HG03159 (cell line): ENCODE measurements around the gene PARP6.

Experiments used
- ATAC-seq: cut with Tn5 transposase; IDR thresholded peaks from one replicate; pipeline ENCODE4 v1.9.1; 2021; ENCODE audit warnings: mild to moderate bottlenecking, moderate library complexity; ENCODE audit not compliant: unreplicated experiment

PARP6 gene

DNA sequence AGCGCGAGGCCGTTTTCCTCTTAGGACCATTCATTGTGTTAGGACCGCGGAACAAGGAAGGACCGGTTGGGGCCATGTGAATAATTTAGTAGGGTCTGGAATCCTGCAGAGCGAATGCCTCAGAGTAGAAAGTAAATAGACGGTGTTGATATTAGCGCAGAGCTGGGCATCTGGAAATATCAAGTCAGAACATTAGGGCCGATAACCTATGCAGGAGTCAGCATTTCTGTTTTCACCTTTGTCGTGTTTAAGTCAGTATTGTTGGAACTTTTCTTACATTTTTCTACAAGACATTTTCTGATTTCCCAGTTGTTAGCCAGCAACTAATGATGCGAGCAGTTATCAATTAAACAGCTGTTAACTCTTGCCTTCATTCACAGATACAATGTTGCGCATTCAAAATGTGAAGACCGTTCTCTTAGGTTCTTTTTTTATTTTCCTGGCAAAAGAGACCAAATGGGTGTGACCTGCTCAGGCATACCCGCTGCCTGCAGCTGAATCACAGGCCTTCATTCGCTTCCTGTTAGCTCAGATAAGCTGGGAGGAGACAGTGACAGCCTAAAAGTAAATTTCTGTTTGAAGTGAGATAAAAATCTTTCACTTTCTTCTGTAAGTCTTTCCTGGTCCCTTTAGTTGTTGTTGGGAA, 40.4 kb downstream of the PARP6 start:
- ATAC-seq = no peak

DNA sequence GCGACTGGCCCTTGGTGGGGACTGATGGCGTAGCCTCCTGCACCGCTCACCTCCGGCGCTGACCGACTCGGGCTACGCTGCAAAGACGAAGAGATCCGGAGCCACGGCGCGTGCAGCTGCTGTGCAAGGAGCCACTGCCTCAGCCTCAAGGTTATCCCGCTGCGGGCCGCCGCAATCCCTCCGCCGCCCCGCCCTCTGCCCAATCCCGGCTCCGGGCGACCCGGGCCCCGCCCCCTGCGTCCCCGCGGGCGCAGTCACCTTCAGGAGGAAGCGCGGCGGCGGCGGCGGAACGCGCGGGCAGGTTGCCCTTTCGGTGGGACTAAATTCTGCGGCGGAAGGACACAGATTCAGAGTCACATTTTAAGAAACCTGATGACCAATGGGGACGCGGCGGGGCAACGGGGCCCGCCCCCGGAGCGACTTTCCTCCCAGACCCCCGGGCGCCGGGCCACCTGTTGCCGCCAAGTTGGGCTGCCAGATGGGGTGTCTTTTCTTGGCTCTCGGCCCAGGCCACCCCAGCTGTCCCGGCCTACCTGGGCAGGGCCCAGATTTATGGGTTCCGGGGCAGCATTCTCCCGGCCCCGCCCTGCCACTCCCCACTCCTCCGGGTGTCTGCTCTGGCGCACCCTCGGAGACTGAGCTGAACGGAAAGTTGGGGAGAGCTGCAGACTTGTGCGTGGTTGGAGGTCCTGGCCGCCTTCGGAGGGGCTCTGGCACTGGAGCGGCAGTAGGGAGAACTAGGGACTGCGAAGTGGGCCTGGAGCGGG, 41.1 kb downstream of the PARP6 start, which contains the start of gene PKM:
PKM (minus strand) TSS at position 125 of the 767 bp plus-strand sequence. CDS start 12,093 bp downstream, outside the sequence.
- ATAC-seq = peak; percentile 42

DNA sequence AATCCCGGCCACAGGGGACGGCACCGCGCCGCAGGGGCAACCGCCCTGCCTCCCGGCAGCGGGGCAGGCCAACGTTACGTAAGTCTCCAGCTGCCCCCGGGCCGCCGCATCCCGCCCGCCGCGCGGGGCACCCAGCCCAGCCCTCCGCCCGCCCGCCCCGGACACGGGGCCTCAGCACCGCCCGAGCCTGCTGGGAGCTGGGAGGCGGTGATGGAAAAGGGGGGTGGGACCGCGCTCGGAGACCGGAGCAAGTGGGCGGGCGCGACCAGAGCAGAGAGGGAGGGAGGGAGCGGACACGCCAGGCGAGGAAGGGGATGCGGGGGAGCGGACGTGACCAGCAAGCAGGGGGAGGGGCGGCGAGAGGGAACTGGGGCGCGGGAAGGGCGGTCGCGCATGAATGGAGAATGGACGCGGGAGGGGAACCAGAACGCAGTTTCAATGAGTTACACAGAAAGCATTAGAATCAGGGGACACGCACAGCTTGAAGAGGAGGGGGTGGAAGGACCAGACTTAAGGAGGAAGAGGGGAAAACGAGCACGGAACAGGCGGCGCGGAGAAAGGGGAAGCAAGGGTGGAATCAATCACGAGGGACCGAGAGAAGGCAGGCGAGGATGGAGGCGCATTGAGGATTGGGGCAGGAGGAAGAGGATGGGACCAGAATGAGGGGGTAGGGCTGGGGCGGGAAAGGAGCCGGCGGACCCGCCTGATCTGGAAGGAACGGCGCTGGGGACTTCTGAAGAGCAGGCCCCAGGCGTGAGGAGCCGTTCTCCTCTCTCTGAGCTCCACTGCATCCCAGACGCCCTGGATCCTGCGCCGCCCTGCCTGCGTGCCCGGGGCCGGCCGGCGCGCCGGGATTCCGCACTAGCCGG, 41.9 kb downstream of the PARP6 start:
- no peak for ATAC-seq

DNA sequence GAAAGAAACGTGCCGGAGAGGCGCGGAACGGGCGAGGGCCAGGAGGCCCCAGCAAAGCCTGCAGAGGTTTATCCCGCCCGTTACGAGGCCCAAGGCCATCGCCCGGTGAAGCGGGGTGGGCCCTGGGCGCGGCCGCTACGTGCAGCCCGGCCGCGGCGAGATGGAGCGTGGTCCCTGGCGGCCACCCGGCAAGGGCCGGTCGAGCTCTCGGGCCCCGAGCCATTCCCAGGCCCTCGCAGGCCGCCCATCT, 42.5 kb downstream of the PARP6 start:
- ATAC-seq = no peak

DNA sequence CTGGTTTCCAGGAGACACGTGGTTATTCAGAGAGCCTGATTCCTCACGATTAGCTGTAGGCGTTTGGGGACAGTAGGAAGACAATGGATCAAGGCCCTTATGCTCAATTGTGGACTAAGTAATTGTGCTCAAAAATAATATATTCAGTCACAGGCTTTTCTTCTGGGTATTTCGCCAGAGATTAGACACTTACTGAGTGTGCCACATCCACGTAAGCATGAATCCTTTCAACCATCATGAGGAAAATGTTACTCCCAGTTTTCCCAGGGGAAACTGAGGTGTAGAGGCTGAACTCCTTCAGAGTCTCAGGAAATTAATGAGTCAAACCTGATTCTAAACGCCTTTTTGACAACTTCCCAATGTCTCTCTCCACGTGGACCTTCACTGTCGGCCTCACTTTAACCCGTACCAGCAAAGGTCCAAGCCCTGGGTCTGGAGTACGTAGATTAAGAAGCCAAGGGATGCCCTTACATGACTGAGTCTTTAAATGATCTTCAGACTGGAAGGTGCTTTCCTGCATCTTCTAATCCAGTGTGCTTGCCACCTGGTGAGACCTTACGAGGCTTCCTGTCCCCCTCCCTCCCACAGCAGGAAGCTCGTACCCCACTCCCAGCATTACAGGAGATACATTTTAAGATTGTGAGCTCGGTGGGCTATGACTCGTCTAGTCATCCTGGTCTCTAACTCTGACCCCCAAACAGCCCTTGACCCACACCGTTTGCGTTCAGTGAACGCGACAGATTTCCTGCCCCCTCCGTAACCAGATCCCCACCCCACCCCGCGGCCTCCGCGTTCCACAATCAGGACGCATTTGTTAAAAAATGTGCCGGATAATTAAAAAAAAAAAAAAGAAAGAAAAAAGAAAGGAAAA, 43.0 kb downstream of the PARP6 start:
- no peak for ATAC-seq

DNA sequence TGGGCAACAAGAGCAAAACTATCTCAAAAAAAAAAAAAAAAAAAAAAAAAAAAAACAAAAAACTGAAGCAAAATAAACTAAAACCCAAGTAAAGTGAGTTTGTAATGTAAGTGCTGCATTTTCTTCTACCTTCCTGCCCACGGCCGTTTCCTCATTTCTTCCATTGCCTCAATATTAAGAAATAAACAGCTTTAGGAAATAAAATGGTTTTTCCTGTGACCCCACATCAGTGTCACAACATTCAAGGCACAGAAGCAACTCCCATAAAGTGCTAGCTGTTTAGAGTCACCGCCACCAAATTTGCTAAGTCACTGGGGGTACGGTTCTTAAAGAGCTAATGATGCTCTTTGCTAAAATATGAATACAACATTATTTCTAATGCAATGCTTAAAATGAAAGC, 44.6 kb downstream of the PARP6 start:
- ATAC-seq = no peak

DNA sequence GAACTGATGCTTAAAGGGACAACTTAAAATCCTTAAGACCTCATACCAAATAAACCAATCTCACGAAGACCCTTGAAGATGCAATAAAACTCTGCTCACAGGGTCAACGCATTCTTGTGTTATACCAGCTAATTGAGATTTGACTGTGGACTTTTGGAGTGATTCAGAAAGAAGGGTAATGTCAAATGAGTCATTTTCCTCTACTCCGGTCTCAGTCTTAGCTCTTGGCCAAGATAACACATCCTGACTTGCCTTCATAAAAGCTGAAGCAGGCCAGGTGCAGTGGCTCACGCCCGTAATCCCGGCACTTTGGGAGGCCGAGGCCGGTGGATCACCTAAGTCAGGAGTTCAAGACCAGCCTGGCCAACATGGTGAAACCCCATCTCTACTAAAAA, 45.2 kb downstream of the PARP6 start:
- ATAC-seq = no peak

DNA sequence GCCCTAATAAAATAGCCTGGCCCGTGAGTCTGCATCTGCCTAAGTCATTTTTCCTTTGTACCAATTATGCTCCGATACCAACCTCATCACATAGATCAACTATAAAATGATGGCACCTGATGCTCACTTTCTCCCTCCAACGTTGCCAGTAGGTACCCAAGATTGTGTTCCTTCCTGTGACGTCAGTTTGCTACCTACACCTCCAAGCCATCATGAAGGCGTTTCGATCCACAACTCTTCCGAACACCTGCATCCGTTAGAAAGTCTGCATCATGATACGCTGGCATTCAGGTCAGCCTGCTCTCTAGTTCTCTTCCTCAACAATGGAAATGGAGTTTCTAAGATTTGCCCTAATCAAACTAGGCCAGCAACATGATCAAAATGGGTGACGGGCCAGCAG, 49.1 kb downstream of the PARP6 start:
- ATAC-seq = no peak

DNA sequence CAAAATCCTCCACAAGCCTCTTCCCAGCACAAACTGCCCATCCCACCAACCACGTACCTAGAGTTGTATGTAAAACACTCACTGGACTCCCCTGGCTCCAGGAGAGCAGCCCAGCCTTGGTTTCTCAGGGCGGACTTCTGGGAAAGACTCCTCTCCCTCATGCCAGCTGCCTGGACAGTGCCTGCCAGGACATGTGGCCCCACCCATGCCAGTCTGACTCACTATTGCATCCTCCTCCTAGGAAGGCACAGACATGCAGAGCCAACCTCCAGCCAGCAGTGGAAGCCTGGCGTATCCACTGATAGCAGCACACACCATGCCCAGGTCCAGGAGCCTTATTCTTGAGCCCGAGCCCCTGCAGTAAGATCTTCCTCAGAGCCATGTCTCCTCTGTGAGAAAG, 50.0 kb downstream of the PARP6 start:
- ATAC-seq = no peak

DNA sequence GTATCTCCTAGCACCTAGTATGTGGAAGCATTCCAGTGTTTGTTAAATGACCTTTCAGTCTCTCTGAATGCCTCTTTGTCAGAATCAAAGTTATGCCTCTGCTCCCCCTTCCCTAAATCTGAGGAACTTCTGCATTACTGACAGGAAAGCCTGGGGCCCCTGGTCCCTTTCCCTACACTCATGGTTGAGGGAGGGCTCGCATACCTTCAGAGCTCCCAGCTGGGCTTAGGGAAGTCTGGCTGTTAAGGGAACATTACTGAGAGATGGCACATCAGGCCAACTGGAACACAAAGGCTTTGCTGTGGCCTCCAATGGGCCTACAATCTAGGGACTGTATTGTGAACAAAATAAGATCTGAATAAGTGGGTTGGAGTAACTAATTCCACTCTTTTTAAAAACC, 51.7 kb downstream of the PARP6 start:
- no peak for ATAC-seq

DNA sequence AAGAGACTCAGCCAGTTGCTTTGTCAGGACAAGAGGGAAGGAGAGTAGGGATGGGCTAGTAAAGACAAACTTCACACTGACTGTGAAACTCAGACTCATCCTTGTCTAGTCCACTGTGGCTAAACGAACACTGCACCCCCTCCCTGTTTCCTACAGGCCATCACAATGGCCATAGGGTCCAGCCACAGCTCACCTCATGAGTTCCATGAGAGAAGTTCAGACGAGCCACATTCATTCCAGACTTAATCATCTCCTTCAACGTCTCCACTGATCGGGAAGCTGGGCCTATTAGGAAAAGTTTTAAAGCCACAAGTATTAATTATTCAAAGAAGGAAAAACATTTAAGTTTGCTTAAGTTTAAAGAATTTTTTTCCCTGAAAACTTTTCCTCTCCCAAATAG, 55.1 kb downstream of the PARP6 start:
- no peak for ATAC-seq

DNA sequence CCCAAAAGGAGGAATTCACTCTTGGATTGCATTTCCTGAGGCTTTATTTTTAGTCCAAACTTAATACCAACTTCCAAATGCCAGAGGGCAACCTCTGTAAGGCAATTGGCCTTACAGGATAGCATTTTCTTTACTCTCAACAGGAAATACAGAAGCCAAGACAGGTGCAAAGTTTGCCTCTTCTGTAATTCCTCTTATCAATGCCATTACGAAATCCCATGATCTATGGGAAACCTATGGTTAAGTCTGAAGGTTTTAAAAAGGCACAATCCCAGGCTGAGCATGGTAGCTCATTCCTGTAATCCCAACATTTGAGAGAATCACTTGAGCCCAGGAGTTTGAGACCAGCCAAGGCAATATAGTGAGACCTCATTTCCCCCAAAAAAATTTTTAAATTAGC, 56.3 kb downstream of the PARP6 start:
- no peak for ATAC-seq

DNA sequence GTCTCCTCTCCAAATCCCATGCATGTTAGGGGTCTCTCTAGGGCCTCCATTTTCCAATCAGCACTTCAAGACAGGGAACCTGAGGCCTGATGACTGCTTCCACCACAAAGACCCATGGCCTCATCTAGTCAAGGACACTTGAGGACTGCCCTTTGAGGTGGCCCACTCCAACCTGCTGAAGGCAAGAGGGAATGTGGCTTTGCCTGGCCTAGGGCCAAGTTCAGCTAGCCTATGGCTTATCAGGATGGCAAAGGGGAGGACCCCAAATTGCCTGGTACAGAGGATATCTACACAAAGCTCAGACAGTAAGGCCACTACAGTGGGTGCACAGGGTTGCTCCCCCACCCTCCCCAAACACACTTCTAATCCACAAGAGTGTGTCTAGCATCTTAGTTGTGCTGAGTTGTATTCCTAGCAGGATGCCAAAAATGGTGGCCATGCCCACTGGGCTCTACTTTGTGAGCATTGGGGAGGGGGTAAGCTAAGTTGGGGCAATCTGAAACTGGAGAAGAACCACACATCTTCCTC, 64.7 kb downstream of the PARP6 start:
- no peak for ATAC-seq

DNA sequence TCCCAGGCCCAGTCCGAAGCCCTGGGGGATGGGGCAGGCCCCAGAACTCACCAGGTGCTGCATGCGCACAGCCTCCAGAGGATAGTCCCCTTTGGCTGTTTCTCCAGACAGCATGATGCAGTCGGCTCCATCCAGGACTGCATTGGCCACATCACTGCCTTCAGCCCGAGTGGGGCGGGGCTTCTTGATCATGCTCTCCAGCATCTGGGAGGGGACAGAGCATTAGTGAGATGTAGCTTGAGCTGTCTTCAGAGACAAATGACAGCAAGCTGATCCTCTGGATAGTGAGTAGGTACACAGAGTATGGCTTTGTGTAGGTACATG, 65.7 kb downstream of the PARP6 start:
- no peak for ATAC-seq

DNA sequence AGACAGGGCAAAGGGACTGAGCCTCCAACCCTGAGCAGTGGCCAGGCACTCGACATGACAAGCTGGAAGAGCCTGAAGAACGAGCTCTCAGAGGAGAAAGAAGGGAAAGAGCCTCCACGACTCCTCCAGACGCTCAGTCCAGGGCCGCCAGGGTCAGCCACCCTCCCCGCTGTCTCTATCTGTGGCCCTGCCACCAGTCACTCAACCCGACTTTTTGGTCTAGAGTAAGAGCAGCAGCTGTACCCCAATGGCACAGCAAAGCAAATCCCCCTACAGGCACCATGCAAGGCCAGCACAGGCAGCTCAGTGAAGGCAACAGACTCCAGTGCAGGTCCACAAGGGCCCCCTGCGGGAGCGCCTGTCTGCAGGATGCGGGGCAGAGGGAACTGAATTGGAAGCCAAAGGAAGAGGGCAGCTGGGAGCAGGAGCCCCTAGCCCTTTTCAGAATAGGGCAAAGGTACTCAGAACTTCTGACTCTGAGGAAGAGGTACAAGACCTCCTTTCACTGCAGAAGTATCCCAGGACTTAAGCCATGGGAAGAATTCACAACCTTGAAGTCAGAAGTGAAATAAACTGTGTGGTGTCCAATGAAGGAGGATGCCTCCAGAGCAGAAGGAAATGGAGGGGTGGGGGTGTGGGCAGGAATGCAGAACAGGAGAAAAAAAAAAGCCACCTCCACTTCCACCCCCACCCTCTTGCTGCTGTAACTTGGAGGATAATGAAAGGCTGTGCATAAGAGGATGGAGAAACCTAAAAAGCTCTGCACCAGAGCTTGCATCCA, 66.3 kb downstream of the PARP6 start:
- ATAC-seq = no peak

DNA sequence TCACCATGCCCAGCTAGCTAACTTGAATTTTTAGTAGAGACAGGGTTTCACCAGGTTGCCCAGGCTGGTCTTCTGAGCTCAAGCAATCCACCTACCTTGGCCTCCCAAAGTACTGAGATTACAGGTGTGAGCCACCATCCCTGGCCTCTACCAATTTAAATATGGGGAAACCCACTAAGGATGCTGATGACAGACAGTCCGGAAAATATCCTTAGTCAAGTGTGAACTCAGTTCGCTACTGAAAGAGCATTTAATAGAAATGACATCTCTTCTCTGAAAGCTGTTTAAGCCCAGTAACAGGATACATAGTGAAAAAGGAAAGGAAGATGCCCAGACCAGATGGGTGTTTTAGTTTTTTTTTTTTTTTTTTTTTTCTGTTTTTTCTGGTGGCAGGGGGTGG, 67.1 kb downstream of the PARP6 start:
- ATAC-seq = no peak

DNA sequence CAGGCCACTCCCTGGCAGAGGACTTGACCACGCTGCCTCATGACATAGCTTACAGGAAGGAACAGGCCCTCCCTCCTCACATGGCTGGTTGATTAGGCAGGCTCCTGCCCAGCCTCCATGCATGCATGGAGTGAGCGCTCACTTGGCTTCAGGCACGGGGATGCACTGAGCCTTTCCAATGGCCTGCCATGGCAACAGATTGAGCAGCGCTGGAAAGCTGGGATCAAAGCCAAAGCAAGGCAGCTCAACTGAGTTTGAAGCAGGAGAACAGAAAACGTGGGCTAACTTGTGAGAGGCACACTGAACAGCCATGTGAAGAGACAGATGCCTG, 68.9 kb downstream of the PARP6 start:
- no peak for ATAC-seq

DNA sequence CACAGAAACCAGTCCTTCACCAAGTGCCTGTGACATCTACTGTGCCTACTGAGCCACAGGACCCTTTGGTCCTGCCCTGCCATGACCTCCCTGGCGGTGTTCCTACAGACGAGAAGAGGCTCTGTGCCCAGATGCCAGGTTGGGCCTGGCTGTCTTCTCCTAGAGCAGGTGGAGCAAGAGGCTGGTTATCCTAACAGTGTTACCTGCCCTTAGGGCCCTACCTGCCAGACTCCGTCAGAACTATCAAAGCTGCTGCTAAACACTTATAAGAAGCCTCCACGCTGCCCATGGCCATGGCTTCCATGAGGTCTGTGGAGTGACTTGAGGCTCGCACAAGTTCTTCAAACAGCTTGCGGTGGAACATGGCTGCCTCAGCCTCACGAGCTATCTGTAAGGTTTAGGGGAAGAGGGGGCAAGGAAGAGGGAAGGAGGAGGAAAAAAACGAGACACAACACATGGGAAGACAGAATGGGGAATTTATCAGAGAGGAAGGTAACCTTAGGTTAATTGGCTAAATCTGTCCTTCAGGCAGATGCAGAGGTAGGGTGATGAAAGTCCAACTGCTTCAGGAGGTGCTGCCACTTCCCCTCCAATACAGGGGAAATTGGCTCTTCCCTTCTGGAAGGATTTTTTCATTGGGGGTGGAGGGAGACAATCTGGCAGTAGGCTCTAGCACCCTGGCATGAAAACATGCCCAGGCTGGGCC, 69.4 kb downstream of the PARP6 start:
- ATAC-seq = no peak

DNA sequence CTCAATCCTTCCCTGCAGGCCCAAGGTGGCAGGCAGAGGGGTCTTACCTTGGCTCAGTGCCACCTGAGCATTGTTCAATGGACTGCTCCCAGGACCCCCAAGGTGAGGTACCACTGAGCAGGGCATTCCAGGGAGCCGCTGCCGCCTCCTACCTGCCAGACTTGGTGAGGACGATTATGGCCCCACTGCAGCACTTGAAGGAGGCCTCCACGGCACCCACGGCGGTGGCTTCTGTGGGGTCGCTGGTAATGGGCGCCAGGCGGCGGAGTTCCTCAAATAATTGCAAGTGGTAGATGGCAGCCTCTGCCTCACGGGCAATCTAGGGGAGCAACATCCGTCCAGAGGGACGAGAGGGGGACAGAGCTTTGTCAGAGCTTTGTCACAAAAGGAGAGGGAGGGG, 70.1 kb downstream of the PARP6 start:
- no peak for ATAC-seq
